Kidney epithelial cell (primary cell): ENCODE data around the gene PDE11A. TPM values are rescaled to one million over a fixed set of nuclear protein-coding genes. Genes with fewer than 3 reads are reported as not detected.

Source experiments
- DNase-seq: peaks from one replicate; pipeline ENCODE4 v3.0.0-alpha.2; 2010; ENCODE audit warnings: low read depth
- H3K27me3 ChIP-seq: 2 replicates; pipeline ENCODE4 v1.6.0; 2011; ENCODE audit warnings: low read length; ENCODE audit not compliant: control insufficient read depth, insufficient read depth
- H3K36me3 ChIP-seq: 2 replicates; pipeline ENCODE4 v1.5.1; 2011; ENCODE audit warnings: low read length; ENCODE audit not compliant: control insufficient read depth, insufficient read depth
- H3K4me3 ChIP-seq: 2 replicates; pipeline ENCODE4 v1.5.1; 2011; ENCODE audit warnings: low read depth, mild to moderate bottlenecking, control low read depth, low read length
- CTCF ChIP-seq: IDR thresholded peaks from 2 replicates; pipeline ENCODE4 v1.5.1; 2011; ENCODE audit warnings: mild to moderate bottlenecking, moderate library complexity, low read length, control low read depth, inconsistent platforms; ENCODE audit not compliant: insufficient read depth, poor library complexity, severe bottlenecking
- total RNA-seq: library from RNA; depleted of rRNA; stranded (reverse); fragments of >200 nt; gene quantifications from 2 replicates; pipeline ENCODE4 v1.2.3, GENCODE V29; 2015

Gene PDE11A
- total RNA-seq, 1 donor from 2014 or later: 0.13 TPM

DNA sequence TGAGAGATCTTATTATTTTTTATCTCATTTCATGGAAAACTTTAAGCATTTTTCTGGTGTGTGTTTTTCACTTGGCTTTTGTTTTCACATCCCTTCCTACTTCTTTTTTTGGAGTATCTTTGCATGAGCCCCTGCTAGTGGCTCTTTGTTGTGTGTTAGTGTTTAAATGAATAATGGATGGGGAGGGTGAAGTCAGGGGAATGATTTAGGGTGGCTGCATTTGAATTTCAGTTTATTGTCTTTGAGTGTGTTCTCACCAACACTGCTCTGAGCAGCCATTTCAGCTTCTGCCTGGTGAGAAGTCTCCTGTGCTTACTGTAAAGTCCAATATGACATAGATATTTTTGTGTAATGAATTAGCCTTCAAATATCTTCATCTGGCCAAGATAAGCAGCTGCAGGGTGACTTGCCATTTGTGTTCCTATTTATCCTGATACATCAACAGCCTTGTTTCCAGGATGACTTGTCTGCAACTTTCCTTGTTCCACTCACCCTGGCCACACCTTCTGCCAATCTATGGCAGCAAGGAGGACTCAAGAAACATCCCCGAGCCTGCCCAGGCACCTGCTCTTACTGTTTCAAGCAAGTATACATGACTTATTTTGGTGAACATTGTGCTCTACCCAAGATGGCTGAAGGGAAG, 182.6 kb downstream of the PDE11A start:
- H3K36me3 ChIP-seq: no peaks in the 10 kb centered on the region
- H3K27me3 ChIP-seq: no peaks in the 10 kb centered on the region
- no peak for TF ChIP-seq CTCF
- DNase-seq: no peak
- H3K4me3 ChIP-seq: no peak overlapping the region

DNA sequence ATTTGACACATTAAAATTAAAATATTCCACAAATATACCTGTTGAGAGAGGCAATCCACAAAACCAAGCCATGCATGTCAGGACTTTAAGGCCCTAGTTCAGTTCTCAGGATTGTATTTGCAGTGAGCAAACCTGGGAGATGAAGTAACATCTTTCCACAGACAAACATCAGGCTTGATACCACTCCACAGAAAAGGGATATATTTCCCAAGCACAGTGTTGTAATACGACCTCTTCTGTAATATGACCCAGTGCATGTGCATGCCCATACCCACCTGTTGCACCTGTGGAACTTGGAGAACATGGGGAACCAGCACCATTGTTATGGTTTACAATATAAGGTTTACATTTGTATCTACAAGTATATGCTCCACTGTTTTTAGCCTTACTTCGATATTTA, 184.0 kb downstream of the PDE11A start:
- no peak for TF ChIP-seq CTCF
- Histone ChIP-seq H3K27me3 (no peaks in the 10 kb centered on the region), H3K36me3 (no peaks in the 10 kb centered on the region), H3K4me3 (no peak overlapping the region)
- DNase-seq: no peak

- TF ChIP-seq CTCF: no peak
- DNase-seq: no peak
- no peak overlapping the region for H3K4me3 ChIP-seq
- no peaks in the 10 kb centered on the region for H3K27me3 ChIP-seq
- H3K36me3 ChIP-seq: no peaks in the 10 kb centered on the region
These were observed 184.9 kb downstream of the PDE11A start for GRCh38 chr2:177887722-177888121.

GRCh38 chr2:177886824-177887223, 185.8 kb downstream of the PDE11A start:
- no peak for TF ChIP-seq CTCF
- no peak for DNase-seq
- Histone ChIP-seq H3K27me3 (no peaks in the 10 kb centered on the region), H3K4me3 (no peak overlapping the region), H3K36me3 (no peaks in the 10 kb centered on the region)

DNA sequence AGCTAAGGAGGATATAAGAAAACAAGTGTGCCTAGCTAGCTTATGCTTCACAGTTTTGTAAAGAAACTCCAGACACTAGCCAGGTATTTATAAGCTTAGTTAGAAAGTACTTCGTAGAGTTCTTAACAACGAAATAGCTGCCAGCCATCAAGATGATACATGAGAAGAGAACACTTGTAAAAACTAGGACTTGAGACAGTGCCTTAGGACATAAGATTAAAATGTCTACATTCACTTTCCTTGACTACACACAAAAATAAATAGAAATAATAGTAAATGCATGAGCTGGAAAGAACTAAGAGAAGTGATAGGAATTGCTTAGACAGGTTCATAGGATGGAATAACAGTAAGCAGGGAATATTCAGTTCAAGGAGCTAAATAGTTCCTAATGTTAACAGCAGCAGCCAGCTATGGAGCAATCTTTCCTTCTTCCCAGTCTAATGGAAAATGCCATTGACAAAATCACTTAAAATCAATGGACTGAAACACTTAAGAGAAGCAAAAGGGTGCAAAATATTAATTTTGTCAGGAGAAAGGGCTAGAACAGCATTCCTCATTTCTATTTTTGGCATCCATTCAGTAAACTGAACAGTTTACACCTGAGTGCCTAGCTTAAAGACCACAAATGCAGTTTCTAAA, 186.6 kb downstream of the PDE11A start:
- DNase-seq: no peak
- TF ChIP-seq CTCF: no peak
- no peak overlapping the region for H3K4me3 ChIP-seq
- H3K36me3 ChIP-seq: no peaks in the 10 kb centered on the region
- H3K27me3 ChIP-seq: no peaks in the 10 kb centered on the region

DNA sequence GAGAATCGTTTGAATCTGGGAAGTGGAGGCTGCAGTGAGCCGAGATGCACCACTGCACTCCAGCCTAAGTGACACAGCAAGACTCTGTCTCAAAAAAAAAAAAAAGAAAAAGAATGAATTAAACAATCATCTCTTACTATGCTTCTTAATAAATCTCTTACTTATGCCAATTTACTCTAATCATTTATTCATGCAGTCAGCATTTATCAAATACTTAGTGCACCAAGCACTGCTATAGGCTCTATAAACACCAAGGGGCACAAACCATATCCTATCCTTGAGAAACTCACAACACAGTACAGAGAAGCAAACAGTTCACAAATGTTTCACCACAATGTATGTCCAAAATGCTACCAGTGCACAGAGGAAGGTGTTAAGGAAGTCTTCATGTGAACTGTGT, 189.4 kb downstream of the PDE11A start:
- Histone ChIP-seq H3K4me3 (no peak overlapping the region), H3K36me3 (no peaks in the 10 kb centered on the region), H3K27me3 (no peaks in the 10 kb centered on the region)
- no peak for DNase-seq
- no peak for TF ChIP-seq CTCF
